HG03196 (cell line): Measurements from ENCODE around the gene SPRR1B.
"Not testable (repeated sequence)": the region's sequence is repeated elsewhere in the genome, so short reads cannot be mapped to it uniquely, and the experiment has no call there.

ENCODE experiments used
- ATAC-seq: cut with Tn5 transposase; IDR thresholded peaks from one replicate; pipeline ENCODE4 v1.9.1; 2021; ENCODE audit not compliant: unreplicated experiment

The SPRR1B gene

DNA sequence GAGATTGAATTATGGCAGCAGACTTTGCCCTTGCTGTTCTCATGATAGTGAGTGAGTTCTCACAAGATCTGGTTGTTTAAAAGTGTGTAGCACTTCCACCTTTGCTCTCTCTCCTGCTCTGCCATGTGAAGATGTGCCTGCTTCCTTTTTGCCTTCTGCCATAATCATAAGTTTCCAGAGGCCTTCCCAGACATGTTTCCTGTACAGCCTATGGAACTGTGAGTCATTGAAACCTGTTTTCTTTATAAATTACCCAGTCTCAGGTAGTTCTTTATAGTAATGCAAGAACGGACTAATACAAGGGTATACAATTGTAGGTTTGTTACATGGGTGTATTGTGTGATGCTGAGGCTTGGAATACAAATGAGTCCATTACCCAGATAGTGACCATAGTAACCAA is 4.2 kb downstream of the SPRR1B start:
- ATAC-seq, result no peak

DNA sequence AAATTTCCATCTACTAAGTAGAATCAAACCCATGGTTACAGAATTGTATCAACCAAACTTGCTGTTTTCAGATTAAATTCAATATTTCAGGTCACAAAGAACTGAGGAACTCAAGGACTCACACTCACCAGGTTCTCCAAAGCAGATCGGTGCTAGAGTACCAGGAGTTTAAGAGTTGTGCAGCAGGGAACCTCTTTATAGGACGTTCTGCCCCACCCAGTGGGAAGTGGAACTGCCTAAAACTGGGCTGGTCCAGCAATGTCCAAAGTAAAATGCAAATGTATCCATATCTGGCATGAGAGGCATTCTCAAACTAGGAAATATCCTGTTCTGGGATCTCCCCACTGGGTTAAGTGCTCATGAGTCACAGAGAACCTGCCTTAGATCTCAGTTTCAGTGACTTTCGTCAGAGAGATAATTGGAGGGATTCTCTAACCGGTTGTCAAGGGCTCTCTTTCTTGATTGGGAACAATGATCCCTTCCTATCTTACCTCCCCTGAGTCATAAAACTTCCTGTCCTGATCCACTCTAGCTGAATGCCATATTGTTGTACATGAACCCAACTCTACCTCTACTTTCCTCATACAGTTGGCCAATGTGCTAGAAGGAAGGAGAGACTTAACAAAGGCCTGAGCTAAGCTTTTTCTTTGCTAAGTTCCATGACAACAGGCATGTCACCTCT is 10.1 kb downstream of the SPRR1B start, which contains the start of gene SPRR2D:
TSS of gene SPRR2D (minus strand) at position 171 of the 682 bp plus-strand sequence. CDS start 774 bp downstream, outside the sequence.
- no peak for ATAC-seq

DNA sequence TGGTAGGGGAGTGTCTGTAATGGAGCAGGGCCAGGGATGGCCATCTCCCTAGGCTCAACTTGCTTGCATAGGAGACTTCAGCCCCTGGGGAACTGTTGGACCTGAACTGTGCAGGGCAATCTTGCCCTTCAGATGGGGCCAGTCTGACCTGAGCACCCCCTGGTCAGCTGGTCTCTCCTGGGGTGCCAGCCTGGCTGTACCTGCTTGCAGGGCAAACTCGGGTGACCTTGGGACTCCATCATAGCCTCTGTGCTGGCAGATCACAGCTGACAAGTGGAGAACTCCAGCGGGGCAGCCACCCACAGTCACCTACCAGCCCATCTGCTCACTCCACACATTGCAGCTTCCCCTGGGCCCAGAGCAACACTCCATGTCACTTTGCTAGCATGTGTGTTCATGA is 18.2 kb downstream of the SPRR1B start:
- no peak for ATAC-seq

DNA sequence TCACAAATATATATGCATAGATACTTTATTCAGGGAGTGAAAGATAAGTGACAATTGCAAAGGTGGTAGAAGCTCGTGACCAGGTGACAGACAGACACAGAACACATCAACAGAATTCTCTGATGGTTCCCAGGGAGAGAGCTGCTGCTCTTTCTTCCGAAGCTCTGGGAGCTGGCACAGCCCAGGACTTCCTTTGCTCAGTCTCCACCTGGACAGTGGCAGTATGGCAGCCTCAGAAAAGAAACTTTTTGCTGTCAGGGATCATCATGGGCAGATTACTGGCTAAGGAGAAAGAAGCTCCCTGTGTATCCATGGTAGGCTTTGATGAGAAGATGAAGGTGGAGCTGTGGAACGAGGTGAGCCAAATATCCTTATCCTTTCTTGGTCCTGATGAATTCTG is 25.1 kb downstream of the SPRR1B start:
- ATAC-seq, result not testable (repeated sequence)

DNA sequence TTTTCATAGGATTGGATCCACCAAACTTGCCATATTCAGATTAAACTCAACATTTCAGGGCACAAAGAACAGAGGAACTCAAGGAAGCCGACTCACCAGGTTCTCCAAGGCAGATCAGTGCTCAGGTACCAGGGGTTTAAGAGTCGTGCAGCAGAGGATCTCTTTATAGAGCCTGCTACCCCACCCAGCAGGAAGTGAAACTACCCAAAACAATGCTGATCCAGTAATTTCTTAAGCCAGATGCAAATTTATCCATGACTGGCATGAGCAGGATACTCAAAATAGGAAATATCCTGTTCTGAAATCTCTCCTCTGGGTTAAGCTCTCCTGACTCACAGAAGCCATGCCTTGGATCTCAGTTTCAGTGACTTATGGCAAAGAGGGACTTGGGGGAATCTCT is 26.4 kb downstream of the SPRR1B start, which contains the start of gene SPRR2A:
TSS of gene SPRR2A (minus strand) at position 138 of the 400 bp plus-strand sequence. CDS start 777 bp downstream, outside the sequence.
- ATAC-seq, result no peak

DNA sequence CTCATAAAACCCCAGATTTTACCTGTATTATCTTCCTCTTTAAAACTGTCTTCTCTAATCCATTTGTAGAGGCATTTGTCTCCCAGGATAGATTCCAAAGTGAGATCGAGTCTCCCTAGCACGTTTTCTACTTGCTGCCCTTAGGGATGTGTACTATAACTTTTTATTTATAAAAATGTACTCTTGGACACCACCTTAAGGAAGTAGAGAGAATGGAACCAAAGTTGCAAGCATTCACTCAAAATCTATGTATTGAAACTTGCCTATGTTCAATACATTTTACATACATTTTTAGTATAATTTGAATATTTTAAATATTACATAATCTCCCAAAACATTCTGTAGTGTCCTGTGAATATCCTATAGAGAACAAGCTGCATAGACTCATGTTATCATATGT is 27.2 kb downstream of the SPRR1B start:
- no peak for ATAC-seq

DNA sequence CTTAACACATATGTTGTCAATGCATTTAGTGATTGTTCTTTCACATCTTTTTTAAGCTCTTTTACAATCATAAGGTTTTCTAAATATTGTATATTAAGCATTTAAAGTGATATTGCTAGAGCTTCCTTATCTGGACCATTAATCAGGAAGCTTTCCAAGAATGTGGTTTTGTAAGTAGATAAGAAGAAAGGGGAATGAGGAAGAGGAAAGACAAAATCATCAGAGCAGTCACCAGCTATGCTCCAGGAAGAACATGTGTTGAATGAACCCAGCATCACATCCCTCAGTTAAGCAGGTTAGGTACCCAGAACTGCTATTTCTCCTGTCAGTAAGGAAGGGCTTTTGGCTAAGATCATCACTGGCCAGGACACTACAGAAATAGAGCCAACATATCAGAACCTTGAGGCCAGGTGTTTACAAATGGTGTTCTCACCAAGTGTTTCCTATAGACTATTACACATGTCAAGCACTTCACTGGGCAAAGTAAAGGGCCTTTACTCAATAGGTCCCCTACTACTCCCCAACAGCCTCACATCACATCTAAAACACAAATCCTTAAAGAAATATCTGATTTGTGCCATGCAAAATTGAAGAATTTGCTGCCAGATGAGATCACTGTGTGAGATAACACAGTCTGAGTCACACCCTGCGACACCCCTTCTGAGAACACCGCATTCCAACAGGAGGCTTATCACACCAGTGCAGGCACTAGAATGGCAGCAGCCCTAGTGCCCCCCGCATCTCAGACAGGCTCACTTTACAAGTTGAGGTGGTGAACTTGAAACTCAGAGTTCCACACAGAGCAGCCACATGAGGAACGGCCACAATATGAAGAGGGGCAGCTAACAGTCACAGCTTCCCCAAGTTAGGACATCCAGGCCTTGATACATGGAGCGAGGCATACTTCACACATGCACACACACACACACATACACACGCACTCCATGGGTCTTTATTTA is 28.1 kb downstream of the SPRR1B start:
- ATAC-seq, result no peak

DNA sequence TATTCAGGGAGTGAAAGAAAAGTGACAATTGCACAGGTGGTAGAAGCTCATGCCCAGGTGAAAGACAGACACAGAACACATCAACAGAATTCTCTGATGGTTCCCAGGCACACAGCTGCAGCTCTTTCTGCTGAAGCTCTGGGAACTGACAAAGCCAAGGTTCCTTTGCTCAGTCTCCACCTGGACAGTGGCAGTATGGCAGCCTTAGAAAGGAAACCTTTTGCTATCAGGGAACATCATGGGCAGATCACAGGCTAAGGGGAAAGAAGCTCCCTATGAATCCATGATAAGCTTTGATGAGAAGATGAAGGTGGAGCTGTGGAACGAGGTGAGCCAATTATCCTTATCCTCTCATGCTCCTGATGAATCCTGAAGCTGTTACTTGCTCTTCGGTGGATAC is 39.2 kb downstream of the SPRR1B start:
- ATAC-seq, result no peak

DNA sequence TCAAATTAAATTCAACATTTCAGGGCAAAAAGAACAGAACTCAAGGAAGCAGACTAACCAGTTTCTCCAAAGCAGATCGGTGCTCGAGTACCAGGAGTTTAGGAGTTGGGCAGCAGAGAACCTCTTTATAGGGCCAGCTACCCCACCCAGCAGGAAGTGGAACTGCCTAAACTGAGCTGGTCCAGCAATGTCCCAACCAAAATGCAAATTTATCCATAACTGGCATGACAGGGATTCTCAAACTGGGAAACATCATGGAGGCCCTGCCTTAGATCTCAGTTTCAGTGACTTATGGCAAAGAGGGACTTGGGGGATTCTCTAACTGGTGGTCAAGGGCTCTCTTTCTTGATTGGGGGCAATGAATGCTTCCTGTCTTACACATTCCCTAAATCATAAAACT is 40.5 kb downstream of the SPRR1B start, which contains the start of gene SPRR2B:
TSS of gene SPRR2B (minus strand) at position 101 of the 400 bp plus-strand sequence. CDS start 772 bp downstream, outside the sequence.
- no peak for ATAC-seq

DNA sequence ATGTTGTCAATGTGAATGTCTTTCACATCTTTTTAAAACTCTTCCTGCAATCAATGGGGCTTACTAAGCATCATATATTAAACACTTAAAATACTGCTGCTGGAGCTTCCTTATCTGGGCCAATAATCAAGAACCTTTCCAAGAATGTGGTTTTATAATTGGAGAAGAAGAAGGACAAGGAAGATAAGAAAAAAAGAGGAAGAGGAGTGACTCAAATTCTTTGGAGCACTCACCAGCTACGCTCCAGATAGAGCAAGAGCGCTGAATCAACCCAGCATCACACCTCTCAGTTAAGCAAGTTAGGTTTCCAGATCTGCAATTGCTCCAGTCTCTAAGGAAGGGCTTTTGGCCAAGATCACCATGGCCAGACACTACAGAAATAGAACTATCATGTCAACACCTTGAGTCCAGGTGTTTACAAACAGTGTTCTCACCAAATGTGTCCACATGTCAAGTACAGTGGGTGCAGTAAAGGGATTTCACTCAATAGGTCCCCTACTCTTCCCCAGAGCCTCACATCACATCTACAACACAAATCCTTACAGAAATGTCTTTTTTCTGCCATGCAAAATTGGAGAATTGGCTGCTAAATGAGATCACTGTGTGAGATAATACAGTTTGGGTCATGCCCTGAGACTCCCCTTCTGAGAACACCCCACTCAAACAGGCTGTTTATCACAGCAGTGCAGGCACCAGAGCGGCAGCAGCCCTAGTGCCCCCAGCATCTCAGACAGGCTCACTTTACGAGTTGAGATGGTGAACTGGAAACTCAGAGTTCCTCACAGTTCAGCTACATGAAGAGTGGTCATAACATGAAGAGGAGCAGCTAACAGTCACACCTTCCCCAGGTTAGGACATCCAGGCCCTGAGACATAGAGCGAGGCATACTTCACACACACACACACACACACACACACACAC is 42.1 kb downstream of the SPRR1B start:
- no peak for ATAC-seq

DNA sequence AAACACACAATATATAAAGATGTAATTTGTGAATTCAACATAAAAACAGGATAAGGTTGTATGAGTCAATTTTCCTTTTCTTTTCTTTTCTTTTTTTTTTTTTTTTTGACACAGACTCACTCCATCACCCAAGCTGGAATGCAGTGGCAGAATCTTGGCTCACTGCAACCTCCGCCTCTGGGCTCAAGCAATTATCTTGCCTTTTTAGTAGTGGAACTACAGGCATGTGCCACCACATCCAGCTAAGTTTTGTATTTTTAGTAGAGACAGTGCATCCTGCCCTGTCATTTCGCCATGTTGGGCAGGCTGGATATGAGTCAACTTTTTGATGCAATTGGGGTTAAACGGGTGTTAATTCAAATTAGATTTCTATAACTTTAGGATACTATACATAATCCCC is 50.7 kb downstream of the SPRR1B start:
- no peak for ATAC-seq
